Esophagus squamous epithelium (tissue), 5 donors: Measurements from ENCODE around the gene ALMS1. TPM values are rescaled to one million over a fixed set of nuclear protein-coding genes. Genes with fewer than 3 reads are reported as not detected.
"Not testable (repeated sequence)": the region's sequence is repeated elsewhere in the genome, so short reads cannot be mapped to it uniquely, and the experiment has no call there.

Experiments used
- DNase-seq: peaks from one replicate; lab custom pipeline; 2025; lab: John Stamatoyannopoulos, UW
- H3K27ac ChIP-seq, 4 donors: fragments of 200-600 bp; sonication (generic); one replicate each; pipeline ENCODE4 v1.5.1; 2016 to 2019; ENCODE audit warnings: mild to moderate bottlenecking in 1 of 4
- H3K27me3 ChIP-seq, 4 donors: fragments of 200-600 bp; sonication (generic); 1 replicate in 3 of 4; 2 replicates in 1 of 4; pipeline versions ENCODE4 v1.5.1 to v1.6.0; 2017 to 2021; ENCODE audit warnings: antibody characterized with exemption in 1 of 4
- H3K36me3 ChIP-seq, 3 donors: fragments of 200-600 bp; sonication (generic); one replicate each; pipeline ENCODE4 v1.5.1; 2016 to 2019
- H3K4me1 ChIP-seq, 3 donors: fragments of 200-600 bp; sonication (generic); one replicate each; pipeline ENCODE4 v1.5.1; 2017 to 2019
- H3K4me3 ChIP-seq, 4 donors: fragments of 200-600 bp; sonication (generic); 1 replicate in 3 of 4; 2 replicates in 1 of 4; pipeline ENCODE4 v1.5.1; 2016 to 2019; ENCODE audit warnings: mild to moderate bottlenecking in 2 of 4, moderate library complexity in 1 of 4
- H3K9me3 ChIP-seq, 3 donors: fragments of 200-600 bp; sonication (generic); one replicate each; pipeline ENCODE4 v1.5.1; 2016 to 2019
- POLR2A ChIP-seq, 4 donors: fragments of 450-650 bp; IDR thresholded peaks; one replicate each; pipeline ENCODE4 v1.6.1; 2017; ENCODE audit warnings: antibody characterized with exemption in 4 of 4, mild to moderate bottlenecking in 4 of 4, moderate library complexity in 3 of 4
- WGBS, 2 donors: methylation state at CpG; one replicate each; pipeline ENCODE4 v1.1.5; 2018; 5-methylcytosine and 5-hydroxymethylcytosine counted together
- intact Hi-C: fragments of 100-400 bp; cut with DNase I; formaldehyde crosslinking; loops from one replicate; pipeline ENCODE4 v1.15.0; 2022
- total RNA-seq, 4 donors: library from RNA; depleted of rRNA; stranded (reverse); fragments of >200 nt; gene quantifications; one replicate each; pipeline ENCODE4 v1.1.0, GENCODE V29; 2016
- TF ChIP-seq, protein P1 (sequence below), 6 experiments: fragments of 450-650 bp in 4 of 6; fragments of 200-600 bp in 2 of 6; sonication (generic) in 2 of 6; IDR thresholded peaks; one replicate each; pipeline ENCODE4 v1.5.1; 2016 to 2019; ENCODE audit warnings: antibody characterized with exemption in 6 of 6, mild to moderate bottlenecking in 4 of 6, moderate library complexity in 4 of 6
- donor health status: DM: yes; HTN: yes; CAD: no.

The ALMS1 gene
- total RNA-seq, 4 donors from 2014 or later = 8.4 to 21.4 (median 9.5) TPM

- Histone ChIP-seq H3K36me3 (peaks cover 0 to 5% (median 0%) of the 10 kb centered on the region in 3 donors), H3K4me1 (no peaks in the 10 kb centered on the region), H3K27ac (no peak overlapping the region), H3K9me3 (no peaks in the 10 kb centered on the region), H3K27me3 (no peaks in the 10 kb centered on the region), H3K4me3 (no peak overlapping the region)
- intact Hi-C loops = no loop called here
- WGBS, 2 donors = 85 to 88% methylated on average over 2 of the region's 2 CpGs
- TF ChIP-seq, protein P1, sequence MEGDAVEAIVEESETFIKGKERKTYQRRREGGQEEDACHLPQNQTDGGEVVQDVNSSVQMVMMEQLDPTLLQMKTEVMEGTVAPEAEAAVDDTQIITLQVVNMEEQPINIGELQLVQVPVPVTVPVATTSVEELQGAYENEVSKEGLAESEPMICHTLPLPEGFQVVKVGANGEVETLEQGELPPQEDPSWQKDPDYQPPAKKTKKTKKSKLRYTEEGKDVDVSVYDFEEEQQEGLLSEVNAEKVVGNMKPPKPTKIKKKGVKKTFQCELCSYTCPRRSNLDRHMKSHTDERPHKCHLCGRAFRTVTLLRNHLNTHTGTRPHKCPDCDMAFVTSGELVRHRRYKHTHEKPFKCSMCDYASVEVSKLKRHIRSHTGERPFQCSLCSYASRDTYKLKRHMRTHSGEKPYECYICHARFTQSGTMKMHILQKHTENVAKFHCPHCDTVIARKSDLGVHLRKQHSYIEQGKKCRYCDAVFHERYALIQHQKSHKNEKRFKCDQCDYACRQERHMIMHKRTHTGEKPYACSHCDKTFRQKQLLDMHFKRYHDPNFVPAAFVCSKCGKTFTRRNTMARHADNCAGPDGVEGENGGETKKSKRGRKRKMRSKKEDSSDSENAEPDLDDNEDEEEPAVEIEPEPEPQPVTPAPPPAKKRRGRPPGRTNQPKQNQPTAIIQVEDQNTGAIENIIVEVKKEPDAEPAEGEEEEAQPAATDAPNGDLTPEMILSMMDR (IDR thresholded peaks at IDR 0.05) = no peak
- TF ChIP-seq POLR2A (IDR thresholded peaks at IDR 0.05) = no peak
- DNase-seq = no peak
Measured at GRCh38 chr2:73594251-73594650, 208.6 kb downstream of the ALMS1 start.

- no peak overlapping the region for H3K27ac ChIP-seq
- no peaks in the 10 kb centered on the region for H3K27me3 ChIP-seq
- no peaks in the 10 kb centered on the region for H3K9me3 ChIP-seq
- H3K36me3 ChIP-seq = peaks cover 0 to 47% (median 14%) of the 10 kb centered on the region in 3 donors
- H3K4me1 ChIP-seq = no peaks in the 10 kb centered on the region
- 88 to 92% methylated on average over 5 of the region's 5 CpGs for whole genome bisulfite sequencing, 2 donors
- H3K4me3 ChIP-seq = no peak overlapping the region
- TF ChIP-seq, protein P1 (IDR thresholded peaks at IDR 0.05) = no peak
- TF ChIP-seq POLR2A (IDR thresholded peaks at IDR 0.05) = no peak
- intact Hi-C loops = no loop called here
- DNase-seq = no peak
Measured at GRCh38 chr2:73601780-73602179, 216.1 kb downstream of the ALMS1 start.

- H3K27ac ChIP-seq, intact Hi-C loops, H3K4me3 ChIP-seq, H3K27me3 ChIP-seq, H3K9me3 ChIP-seq, DNase-seq, H3K4me1 ChIP-seq: not testable (repeated sequence)
- peaks cover 0 to 48% (median 14%) of the 10 kb centered on the region in 3 donors for H3K36me3 ChIP-seq
- 38 to 52% methylated on average over 4 of the region's 4 CpGs for WGBS, 2 donors
Measured at GRCh38 chr2:73603099-73603588, 217.5 kb downstream of the ALMS1 start.

DNA sequence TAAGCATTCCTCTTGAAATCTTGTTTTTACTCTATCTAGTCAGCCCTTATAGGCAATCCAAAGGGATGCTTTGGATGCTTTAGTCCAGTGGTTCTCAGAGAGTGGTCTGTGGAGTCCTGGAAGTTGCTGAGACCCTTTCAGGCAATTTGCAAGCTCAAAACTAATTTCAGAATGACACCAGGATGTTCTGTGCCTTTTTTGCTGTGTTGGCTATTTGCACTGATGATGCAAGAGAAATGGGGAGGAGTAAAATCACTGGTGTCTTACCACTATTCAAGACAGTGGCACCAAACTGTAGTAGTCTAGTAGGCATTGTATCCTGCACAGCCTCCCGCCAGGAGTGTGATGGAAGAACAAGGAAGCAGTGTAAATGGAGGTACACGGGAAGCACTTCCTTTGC, 219.0 kb downstream of the ALMS1 start:
- H3K36me3 ChIP-seq = peaks cover 0 to 62% (median 14%) of the 10 kb centered on the region in 3 donors
- H3K9me3 ChIP-seq = not testable (repeated sequence)
- 70 to 93% methylated on average over 2 of the region's 2 CpGs for WGBS, 2 donors

DNA sequence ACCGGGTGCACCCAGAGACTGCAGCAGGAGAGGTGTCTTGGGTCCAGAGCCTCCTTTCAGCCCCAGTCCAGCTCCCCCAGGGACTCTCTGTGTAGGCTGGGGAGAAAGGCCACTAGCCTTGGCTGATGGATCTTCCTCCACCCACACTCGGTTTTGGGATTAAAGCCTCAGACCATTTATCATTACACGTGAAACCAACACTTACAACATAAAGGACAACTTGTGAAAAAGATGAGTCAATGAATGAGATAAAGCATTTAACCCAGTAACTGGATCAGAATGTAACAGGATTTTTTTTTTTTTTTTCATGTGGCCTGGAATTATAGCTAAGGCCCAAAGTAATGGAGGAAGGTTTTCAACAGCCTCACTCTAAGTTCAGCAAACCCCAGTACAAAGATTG, 224.5 kb downstream of the ALMS1 start:
- Histone ChIP-seq H3K27me3 (no peaks in the 10 kb centered on the region), H3K4me1 (no peaks in the 10 kb centered on the region), H3K36me3 (peaks cover 0 to 24% (median 0%) of the 10 kb centered on the region in 3 donors), H3K27ac (no peak overlapping the region), H3K4me3 (no peak overlapping the region), H3K9me3 (no peaks in the 10 kb centered on the region)
- whole genome bisulfite sequencing, 2 donors = 81 to 87% methylated on average over 3 of the region's 3 CpGs
- TF ChIP-seq POLR2A (IDR thresholded peaks at IDR 0.05) = no peak
- no peak for DNase-seq
- intact Hi-C loops = no loop called here

More for the DNA sequence above, 219.0 kb downstream of the ALMS1 start:
- H3K27ac ChIP-seq, H3K4me1 ChIP-seq, H3K27me3 ChIP-seq, DNase-seq, intact Hi-C loops, H3K4me3 ChIP-seq: not testable (repeated sequence)

GRCh38 chr2:73611193-73611592, 225.6 kb downstream of the ALMS1 start:
- H3K4me3 ChIP-seq = no peak overlapping the region
- WGBS, 2 donors = 62 to 78% methylated on average over 3 to 4 of the region's 4 CpGs
- H3K27ac ChIP-seq = no peak overlapping the region
- TF ChIP-seq POLR2A (IDR thresholded peaks at IDR 0.05) = no peak
- TF ChIP-seq, protein P1 (IDR thresholded peaks at IDR 0.05) = no peak
- peaks cover 0 to 23% (median 0%) of the 10 kb centered on the region in 3 donors for H3K36me3 ChIP-seq
- H3K9me3 ChIP-seq = no peaks in the 10 kb centered on the region
- intact Hi-C loops = no loop called here
- H3K4me1 ChIP-seq = no peaks in the 10 kb centered on the region
- no peaks in the 10 kb centered on the region for H3K27me3 ChIP-seq
- no peak for DNase-seq

- intact Hi-C loops = no loop called here
- Histone ChIP-seq H3K9me3 (no peaks in the 10 kb centered on the region), H3K36me3 (peaks cover 0 to 23% (median 0%) of the 10 kb centered on the region in 3 donors), H3K27me3 (no peaks in the 10 kb centered on the region), H3K4me3 (no peak overlapping the region), H3K27ac (no peak overlapping the region), H3K4me1 (no peaks in the 10 kb centered on the region)
- no peak for DNase-seq
- TF ChIP-seq, protein P1 (IDR thresholded peaks at IDR 0.05) = no peak
- no peak for TF ChIP-seq POLR2A (IDR thresholded peaks at IDR 0.05)
- WGBS, 2 donors = 85 to 92% methylated on average over 1 of the region's 1 CpG
Measured at GRCh38 chr2:73611867-73612266, 226.2 kb downstream of the ALMS1 start.
